Panc1 (cell line): Measurements from ENCODE around the gene CTNNA1. TPM values are rescaled to one million over a fixed set of nuclear protein-coding genes. Genes with fewer than 3 reads are reported as not detected.

Experiments
- ATAC-seq: fragments of 200-7000 bp; cut with Tn5 transposase; 2 replicates; pipeline ENCODE4 v1.9.1; 2020; ENCODE audit warnings: mild to moderate bottlenecking, moderate library complexity
- BruUV-seq: library from RNA; stranded (reverse); fragments of 400-500 nt; replicated peaks from 2 replicates; lab custom pipeline; 2021; lab: Mats Ljungman, UMichigan
- CTCF ChIA-PET: fragments of 300-600 bp; sonication (Branson Sonifier 250); formaldehyde crosslinking; loops from one replicate; lab custom pipeline; 2022; ENCODE audit warnings: antibody characterized with exemption; lab: Charles Lee
- POLR2A ChIA-PET: fragments of 300-600 bp; sonication (Branson Sonifier 250); formaldehyde crosslinking; loops from one replicate; lab custom pipeline; 2022; ENCODE audit warnings: antibody characterized with exemption; lab: Charles Lee
- DNase-seq: peaks from one replicate; pipeline ENCODE4 v3.0.0-alpha.2; 2010; ENCODE audit warnings: low read depth, low spot score
- H3K27ac ChIP-seq: 2 replicates; pipeline ENCODE4 v1.5.1; 2011; ENCODE audit warnings: mild to moderate bottlenecking, low read length, inconsistent platforms
- H3K27me3 ChIP-seq: fragments of 200-500 bp; sonication (Bioruptor generic); 2 replicates; pipeline ENCODE4 v1.6.0; 2014; ENCODE audit warnings: low read length, inconsistent platforms; ENCODE audit not compliant: control insufficient read depth, insufficient read depth
- H3K36me3 ChIP-seq: fragments of 200-500 bp; sonication (Bioruptor generic); 2 replicates; pipeline ENCODE4 v1.5.1; 2014; ENCODE audit warnings: inconsistent platforms, mild to moderate bottlenecking, low read length, moderate library complexity; ENCODE audit not compliant: control insufficient read depth, insufficient read depth
- H3K4me1 ChIP-seq: 2 replicates; pipeline ENCODE4 v1.5.1; 2011; ENCODE audit warnings: inconsistent platforms, mild to moderate bottlenecking, low read length, moderate library complexity; ENCODE audit not compliant: control insufficient read depth, insufficient read depth
- H3K4me3 ChIP-seq, 2 experiments: 2 replicates each; pipeline ENCODE4 v1.5.1; 2011 to 2012; ENCODE audit warnings: low read depth in 2 of 2, low read length in 2 of 2, mild to moderate bottlenecking in 2 of 2, inconsistent platforms in 1 of 2, moderate library complexity in 1 of 2
- H3K9me3 ChIP-seq: fragments of 200-500 bp; sonication (Bioruptor generic); 2 replicates; pipeline ENCODE4 v1.5.1; 2014; ENCODE audit warnings: low read depth, mild to moderate bottlenecking, inconsistent platforms, low read length, moderate library complexity; ENCODE audit not compliant: control insufficient read depth, insufficient read depth
- CTCF ChIP-seq: fragments of 450-650 bp; IDR thresholded peaks from 2 replicates; pipeline ENCODE4 v1.5.1; 2017; ENCODE audit warnings: mild to moderate bottlenecking
- POLR2AphosphoS5 ChIP-seq: IDR thresholded peaks from 2 replicates; pipeline ENCODE4 v1.6.1; 2012; ENCODE audit warnings: mild to moderate bottlenecking, low read depth, low read length, moderate library complexity
- REST ChIP-seq, 2 experiments: IDR thresholded peaks; 2 replicates each; pipeline ENCODE4 v1.6.1; 2011 to 2012; ENCODE audit warnings: low read depth in 2 of 2, control low read depth in 1 of 2, low read length in 1 of 2, mild to moderate bottlenecking in 1 of 2, moderate library complexity in 1 of 2; ENCODE audit not compliant: insufficient read depth in 1 of 2
- SIN3A ChIP-seq: IDR thresholded peaks from 2 replicates; pipeline ENCODE4 v1.6.1; 2012; ENCODE audit warnings: low read depth, mild to moderate bottlenecking, low read length, moderate library complexity, borderline replicate concordance; ENCODE audit not compliant: insufficient read depth
- TCF7L2 ChIP-seq: IDR thresholded peaks from 2 replicates; pipeline ENCODE4 v1.6.1; 2011; ENCODE audit warnings: mild to moderate bottlenecking, low read depth, low read length, inconsistent platforms
- in situ Hi-C: cut with HindIII; loops from 2 replicates; pipeline ENCODE4 v1.10.0; 2016; ENCODE audit warnings: low sequenced_read_pairs, low pct_unique_long_range_greater_than_20kb
- intact Hi-C: fragments of 100-400 bp; cut with micrococcal nuclease; formaldehyde crosslinking; loops from one replicate; pipeline ENCODE4 v1.10.0; 2022; ENCODE audit not compliant: unreplicated experiment
- total RNA-seq: library from RNA; stranded (reverse); gene quantifications from one replicate; pipeline ENCODE4 v1.2.1, GENCODE V29; 2021; ENCODE audit not compliant: unreplicated experiment

CTNNA1 gene
- total RNA-seq, 1 experiment from 2014 or later: 298 TPM

- peak; percentile 33; the same call in 1 of the 2 replicates for ATAC-seq
- intact Hi-C loops: loop anchor here (10.0 kb wide), 1 partner anchor 328 kb away; no protein-coding TSS in a partner anchor
- POLR2A ChIA-PET: no interaction called here
Observed at GRCh38 chr5:138936968-138937345, 183.7 kb downstream of the CTNNA1 start.

More at GRCh38 chr5:138936968-138937345, 183.7 kb downstream of the CTNNA1 start:
- DNase-seq: no peak
- H3K36me3 ChIP-seq: peaks cover 6% of the 10 kb centered on the region
- H3K9me3 ChIP-seq: no peaks in the 10 kb centered on the region
- H3K27me3 ChIP-seq: no peaks in the 10 kb centered on the region
- no peak overlapping the region for H3K4me3 ChIP-seq
- TF ChIP-seq REST (IDR thresholded peaks at IDR 0.05; ENCODE audit: insufficient read depth in 1 of 2, low read depth in 2 of 2, low read length in 1 of 2) (no peak), TCF7L2 (no peak), SIN3A (no peak), POLR2AphosphoS5 (no peak), CTCF (no peak)
- no peak overlapping the region for H3K27ac ChIP-seq
- CTCF ChIA-PET: no interaction called here
- no peaks in the 10 kb centered on the region for H3K4me1 ChIP-seq
- in situ Hi-C loops: no loop called here
- BruUV-seq: no TSS peak
